HG03060 (cell line): ENCODE data around the gene OCEL1.

ENCODE experiments used
- ATAC-seq: cut with Tn5 transposase; IDR thresholded peaks from one replicate; pipeline ENCODE4 v1.9.1; 2021; ENCODE audit warnings: low read depth, moderate number of reproducible peaks; ENCODE audit not compliant: unreplicated experiment

Gene OCEL1

DNA sequence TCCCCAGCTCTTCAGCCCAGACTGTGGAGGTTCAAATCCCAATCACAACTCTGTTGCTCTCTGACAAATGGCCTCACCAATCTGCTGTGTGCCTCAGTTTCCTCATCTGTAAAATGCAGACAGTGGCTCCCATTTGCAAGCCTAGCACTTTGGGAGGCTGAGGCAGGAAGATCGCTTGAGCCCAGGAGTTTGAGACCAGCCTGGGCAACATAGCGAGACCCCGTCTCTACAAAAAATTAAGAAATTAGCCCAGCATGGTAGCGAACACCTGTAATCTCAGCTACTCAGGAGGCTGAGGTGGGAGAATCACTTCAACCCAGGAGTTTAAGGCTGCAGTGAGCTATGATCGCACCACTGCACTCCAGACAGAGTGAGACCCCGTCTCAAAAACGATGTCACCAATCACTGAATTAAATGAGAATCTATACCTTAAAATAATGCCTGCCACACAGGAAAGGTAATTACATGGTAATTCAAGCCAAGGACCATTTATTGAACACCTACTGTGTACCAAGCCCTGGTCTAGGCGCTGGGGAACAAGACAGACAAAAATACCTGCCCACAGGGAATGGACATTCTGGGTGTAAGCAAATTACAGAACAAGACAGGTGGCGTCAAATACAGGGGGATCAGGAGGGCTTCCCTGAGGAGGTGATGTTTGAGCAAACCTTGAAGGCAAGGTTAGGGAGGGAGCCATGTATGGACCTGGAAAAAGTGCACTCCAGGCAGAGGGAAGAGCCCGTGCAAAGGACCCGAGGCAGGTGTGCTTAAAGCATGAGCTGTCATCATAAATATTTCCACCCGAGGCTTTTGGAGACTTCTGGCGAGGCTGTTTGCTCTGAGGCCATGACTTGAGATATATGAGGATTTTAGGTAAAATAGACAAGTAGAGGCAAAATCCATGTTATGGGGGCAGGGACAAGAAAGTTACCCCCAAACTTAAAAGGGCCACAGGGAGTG is 12.0 kb downstream of the OCEL1 start:
- ATAC-seq, result no peak

DNA sequence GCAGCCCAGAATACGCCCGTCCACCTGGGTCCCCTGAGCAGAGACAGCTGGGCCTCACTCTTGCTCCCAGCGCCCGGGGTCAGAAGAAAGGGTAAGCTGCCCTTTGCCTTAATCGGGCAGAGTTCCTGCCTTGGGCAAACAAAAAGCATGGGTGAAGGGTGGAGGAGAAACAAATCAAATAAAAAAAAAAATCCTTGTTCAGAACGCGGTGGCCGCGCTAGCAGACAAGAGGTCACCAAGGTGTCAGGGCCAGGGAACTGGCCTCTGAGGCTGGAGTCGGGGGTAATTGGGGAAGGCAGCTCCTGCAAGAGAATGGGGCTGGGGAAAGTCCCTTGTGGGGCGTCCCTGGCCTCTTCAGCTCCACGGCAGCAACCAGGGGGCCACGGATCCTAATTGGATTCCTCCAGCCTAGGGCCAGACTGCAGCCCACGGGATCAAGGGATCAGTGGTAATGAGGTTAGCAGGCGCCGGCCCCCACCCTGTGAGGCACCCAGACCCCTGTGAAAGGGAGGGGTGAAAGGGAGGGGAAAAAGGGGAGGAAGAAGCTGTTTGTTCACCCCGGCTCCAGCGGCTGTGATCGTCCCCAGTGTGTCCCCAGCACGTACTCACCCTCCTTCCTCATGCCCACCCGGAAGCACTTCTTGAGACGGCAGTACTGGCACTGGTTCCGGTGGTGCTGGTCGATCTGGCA is 14.2 kb downstream of the OCEL1 start:
- ATAC-seq, result no peak

DNA sequence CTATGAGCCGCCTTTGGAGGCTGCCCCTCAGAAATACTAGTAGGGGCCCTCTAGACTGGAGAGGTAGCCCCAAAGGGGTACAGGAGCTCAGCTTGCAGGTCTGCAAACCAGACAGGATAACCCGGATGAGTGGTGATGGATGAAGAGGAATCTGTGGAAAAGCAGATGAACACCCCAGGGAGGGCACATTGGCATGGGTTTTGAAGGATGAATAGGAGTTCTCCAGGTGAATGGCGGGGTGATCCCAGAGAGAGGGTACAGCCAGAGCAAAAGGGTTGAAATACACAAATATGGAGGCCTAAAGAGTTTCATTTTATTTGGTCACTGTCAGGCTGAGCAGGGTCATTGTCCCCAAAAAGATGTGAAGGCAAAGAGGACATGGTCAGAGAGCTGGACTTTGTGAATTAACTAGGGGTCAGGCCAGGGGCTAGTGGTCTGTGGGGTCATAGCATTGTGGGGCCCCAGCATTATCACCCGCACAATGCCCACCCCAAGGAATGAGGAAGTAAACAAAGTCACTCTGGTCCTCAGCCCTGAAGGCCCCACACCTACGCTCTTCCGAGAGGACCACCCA is 14.9 kb downstream of the OCEL1 start:
- ATAC-seq, result no peak

DNA sequence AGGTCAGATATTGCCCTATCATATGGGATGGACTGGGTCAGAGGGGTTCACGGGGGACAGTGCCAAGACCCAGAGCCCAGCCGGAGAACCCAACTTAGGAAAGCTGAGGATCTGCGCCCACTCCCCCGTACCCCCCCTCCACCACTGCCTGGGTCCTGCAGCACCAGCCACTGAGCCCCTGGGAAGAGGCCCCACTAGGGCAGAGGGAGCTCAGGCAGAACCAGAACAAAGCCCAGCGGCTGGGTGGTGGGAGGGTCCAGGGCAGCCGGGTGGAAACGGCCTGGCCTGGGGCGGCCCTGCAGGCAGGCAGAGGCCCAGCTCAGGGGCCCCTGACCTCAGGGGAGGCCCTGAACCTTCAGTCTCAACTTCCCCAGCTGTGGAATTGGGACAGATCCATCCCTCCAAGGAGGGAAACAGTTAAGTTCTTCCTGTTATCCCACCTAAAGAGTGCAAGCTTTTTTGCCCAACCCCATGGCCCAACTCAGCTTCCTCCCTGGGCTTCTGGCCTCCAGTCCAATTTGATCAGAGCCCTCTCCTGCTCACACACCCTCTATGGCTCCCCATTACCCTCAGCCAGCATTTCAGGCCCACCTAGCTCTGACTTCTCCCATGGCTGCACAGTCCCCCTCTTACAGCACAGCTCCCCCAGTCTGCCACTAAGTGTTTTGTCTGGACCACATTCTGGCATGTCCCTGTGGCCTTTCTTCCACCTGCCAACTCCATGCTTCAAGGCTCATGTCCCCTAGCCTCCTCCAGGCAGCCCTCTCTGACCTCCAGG is 16.6 kb downstream of the OCEL1 start:
- ATAC-seq, result no peak

DNA sequence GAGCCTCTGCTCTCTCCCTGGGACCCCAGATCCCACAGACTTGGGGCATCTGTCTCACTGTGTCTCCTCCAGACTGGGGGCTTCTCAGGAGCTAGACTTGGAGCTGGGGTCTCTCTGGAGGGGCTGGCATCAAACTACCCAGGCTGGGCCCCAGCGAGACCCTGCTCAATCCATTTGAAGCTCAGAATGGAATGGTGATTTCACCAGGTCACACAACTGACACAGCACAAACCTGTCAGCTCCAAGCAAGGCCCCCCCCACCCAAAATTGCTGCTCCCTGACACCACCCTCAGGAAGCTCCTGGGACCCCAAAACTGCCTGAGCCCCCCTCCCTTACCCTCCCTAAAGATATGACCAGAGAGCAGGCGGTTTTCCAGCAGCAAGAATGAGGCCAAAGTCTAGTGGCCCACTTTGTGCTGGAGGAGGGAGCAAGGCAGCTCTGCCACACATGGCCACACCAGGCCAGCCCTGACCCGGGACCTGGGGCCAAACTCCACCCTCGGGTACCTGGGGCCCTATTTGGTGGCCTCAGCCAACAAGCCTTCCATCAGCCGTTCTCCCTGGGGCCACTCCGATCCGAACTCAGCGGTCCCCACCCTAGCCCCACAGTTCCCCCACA is 17.3 kb downstream of the OCEL1 start:
- ATAC-seq, result no peak

DNA sequence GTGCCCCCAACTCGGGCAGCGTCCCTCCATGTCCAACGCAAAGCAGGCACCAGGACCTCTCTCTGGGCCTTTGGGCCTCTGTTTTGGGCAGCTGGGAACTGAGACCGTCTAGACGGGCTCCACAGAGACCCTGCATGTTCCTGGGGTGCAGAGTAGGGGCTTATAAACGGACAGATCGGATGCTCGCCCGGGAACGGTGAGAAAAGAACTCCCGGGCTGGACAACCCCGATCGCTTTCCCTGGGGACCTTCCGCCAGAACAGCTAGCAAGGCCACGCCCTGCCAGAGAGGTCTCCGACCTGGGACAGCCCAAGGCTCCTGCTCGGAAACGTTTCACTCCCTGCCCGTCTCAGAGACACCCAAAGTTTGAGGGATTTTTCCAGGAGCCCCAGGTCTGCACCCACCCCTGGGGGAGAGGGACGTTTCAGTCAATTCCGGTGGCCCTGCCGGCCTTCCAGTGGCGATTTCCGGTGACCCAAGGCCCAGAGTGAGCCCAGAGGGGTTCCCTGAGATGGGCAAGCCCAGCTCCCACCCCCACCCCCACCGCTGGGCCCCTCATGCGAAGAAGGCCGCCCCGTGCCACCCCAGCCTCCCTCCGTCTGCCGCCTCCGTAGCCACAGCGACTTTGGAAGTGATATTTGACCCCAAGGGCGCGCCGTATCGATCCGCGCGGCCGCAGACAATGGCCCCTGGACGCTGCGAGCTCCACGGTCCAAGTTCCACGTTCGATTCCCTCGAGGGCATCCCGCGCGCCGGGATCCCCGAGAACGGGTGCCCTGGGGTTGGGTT is 18.0 kb downstream of the OCEL1 start:
- ATAC-seq, result no peak

DNA sequence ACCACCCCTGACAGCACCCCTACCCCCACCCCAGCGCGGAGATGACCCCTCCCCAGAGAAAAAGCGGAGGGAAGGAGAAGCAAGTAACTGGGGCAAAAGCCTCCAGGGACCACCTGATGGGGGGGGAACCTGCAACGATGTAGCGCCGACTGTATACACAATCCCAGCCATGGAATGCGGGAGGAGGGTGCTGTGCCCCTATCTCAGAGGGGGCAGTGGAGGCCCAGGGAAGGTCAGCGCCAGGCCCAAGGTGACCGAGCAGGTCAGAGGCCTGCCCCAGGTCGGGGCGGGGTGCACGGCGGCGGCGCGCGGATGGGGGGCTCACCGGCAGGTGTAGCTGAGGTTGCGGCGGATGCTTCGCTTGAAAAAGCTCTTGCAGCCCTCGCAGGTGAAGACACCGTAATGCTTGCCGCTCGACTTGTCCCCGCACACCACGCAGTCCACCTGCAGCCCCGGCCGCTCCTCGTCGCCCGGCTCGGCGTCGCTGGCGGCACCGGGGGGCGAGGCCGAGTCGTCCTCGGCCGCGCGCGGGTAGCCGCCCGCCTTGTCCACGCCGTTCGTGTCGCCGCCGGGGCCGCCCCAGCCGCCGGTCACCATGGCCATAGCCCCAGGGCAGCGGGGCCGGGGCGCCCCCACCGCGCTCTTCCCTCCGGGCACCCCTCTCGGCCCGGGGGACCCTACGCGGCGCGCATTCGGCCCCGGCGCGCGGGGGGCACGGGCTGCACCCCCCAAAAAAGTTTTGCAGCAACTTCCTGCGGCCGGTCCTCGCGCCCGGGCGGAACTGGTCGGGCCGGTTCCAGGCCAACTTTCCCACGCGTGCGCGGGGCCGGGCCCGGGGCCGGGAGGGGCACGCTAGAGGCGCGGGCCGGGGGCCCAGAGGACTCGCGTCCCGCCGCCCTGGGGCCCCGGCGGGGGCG is 18.9 kb downstream of the OCEL1 start:
- ATAC-seq, result no peak

DNA sequence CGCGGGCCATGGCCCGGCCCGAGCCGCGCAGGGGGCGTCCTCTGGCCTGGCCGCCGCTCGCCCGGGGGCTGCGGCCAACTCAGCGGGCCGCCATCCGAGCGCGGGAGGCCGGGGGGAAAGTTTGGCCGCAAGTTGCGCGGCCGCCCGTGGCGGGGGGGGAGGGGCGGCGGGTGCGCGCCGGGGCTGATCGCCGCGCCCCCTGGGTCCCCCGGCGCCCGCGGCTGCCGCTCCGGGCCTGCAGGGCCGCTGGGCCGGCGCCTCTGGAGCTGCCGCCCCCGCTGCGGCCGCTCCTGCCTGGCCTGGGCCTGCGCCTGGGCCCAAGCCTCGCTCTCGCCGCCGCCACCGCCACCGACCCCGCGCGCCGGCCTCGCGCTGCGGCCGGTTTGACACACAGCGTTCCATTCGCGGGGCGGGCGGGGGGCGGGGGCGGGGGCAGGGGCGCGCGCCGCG is 19.5 kb downstream of the OCEL1 start, which contains the start of gene NR2F6:
NR2F6 (minus strand) TSS at position 385 of the 450 bp plus-strand sequence. CDS start 699 bp downstream, outside the sequence.
- ATAC-seq, result no peak

DNA sequence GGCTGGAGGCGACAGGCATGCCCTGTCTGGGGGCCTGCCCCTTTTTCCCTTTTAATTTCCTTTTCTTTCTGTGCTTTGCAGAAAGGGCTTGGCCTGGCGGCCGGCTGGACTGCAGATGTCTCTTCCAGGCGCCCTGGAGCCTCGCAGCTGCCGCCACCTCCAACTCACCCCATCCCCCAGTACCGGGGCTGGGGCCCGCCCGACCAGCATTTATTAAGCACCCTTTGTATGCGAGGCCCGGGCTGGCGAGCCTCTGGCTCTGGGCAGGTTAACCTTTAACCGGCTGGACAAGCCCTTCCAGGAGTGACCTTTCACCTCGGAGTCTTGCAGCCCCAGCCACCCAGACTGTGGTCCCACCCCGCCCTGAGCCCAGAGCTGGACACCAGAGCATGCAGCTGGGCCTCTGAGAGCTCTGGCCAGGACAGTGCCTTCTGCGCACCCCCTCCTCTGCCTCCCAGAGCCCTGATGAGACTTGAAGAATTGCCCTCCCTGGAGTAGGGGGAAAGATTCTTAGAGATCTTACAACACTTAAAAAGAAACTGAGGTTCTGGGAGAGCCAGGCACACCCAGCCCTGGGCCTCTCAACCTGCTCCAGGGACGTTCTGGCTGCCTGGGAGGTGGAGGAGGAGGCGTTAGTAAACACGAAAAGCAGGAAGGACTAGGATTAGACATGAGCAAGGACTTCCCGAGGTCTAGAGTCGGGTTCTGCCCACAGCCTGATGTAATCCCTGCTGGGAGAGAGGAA is 20.8 kb downstream of the OCEL1 start:
- no peak for ATAC-seq

DNA sequence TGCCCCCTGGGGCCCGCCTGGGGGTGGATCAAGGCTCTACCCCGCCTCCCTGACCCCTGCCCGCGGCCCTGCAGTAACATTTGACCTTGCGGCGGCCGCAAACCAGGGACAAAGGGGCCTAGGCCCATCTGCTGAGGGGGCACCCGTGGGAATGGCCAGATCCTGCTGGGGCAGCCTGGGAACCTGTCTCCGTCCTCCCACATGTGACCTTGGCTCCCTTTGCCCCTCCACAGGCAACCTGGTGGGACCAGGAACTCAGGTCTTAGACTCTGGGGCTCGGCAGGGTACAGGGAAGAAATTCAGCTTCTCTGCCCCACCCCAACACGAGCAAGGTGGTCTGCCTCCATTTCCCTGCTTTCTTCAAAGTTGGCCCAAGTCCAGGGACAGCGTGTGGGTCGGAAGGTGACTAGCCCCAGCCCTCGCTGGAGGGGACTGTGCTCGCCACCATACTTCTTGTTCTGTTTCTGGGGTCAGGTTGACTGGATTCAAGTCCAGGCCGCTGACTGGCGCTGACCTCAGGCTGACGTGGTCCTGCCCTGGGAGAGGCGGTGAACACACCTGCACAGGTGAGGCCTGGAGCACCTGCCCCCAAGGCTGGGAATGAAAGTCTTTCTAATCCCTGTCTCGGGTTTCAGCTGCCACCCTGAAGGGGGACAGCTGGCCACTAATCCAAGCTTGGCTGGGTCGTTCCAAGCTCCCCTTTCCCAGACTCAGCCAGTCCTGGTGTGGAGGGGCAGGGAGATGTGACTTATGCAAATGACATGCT is 22.2 kb downstream of the OCEL1 start:
- ATAC-seq, result no peak

DNA sequence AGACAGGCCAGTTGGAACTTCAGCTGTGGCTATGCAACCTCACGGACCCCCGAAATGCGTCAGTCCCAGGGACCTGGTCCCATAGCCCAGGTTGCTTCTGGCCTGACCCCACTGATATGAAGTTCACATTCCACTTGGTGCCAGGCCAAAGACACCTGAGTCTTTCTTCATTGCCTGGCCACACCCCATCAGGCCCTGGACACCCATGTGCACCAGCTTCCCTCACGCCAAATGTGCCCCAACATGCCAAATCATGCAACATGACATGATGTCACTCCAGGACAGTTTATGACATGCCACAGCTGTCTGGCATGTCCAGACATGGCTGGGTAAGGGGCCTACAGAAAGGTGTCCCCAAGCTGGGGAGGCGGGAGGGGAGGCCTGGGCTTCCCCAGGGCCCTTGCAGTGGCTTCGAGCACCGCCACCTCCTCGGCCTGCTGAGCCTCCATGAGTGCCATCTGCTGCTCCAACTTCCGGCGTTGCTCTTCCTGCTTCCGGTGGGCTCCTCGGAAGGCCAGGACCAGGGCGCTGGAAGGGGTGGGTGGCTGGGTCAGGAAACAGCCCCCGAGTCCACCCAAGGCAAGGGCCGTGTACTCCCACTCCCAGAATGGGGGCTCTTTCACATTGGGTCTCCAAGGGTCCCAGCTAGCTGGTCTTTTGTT is 24.0 kb downstream of the OCEL1 start:
- ATAC-seq, result no peak

DNA sequence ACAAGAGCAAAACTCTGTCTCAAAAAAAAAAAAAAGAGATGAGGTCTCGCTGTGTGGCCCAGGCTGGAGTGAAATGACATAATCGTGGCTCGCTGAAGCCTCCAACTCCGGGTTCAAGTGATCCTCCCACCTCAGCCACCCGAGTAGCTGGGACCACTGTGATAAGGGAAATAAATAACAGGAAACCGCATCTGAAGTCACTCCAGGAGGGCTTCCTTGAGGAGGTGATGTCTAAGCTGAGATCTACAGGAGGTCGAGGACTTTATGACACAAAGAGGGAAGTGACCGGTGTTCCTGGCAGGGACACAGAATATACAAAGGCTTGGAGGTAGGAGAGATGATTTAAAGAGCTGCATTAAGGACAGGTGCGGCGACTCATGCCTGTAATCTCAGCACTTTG is 28.6 kb downstream of the OCEL1 start:
- no peak for ATAC-seq

DNA sequence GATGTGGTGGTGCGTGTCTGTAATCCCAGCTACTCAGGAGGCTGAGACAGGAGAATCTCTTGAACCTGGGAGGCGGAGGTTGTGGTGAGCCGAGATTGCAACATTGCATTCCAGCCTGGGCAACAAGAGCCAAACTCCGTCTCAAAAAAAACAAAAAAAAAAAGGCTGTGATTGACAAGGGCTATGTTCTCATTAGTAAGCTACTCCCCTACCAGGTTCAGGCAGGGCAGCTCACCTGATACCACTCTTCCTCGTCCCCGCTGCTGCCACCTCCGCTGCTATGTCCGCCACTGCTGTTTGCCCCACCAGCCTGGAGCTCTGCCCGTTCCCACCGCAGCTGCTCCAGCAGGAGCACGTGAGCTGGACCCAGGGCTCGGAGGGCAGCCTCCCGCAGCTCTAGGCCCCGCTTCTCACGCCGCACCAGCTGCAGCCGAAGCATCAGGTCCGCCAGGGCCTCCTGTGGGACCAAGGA is 29.2 kb downstream of the OCEL1 start:
- no peak for ATAC-seq

DNA sequence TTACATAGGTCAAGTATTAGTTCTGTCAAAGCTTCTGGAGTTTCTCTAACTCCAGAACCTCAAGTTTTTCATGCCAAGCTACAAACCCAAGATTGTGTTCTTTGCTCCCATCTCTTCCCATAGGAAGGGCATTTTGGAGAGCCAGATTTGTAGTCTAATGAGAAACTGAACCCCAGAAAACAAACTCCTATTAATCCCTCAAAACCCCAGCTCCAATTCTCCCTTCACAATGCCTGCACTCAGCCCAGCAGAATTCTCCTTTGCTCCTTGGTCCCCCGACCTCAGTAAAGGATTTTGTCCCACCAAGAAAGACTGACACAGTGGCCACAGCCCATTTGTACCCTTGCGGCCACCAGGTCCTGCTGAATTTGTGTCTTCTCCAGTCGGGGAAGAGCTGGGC is 30.1 kb downstream of the OCEL1 start:
- ATAC-seq, result no peak

DNA sequence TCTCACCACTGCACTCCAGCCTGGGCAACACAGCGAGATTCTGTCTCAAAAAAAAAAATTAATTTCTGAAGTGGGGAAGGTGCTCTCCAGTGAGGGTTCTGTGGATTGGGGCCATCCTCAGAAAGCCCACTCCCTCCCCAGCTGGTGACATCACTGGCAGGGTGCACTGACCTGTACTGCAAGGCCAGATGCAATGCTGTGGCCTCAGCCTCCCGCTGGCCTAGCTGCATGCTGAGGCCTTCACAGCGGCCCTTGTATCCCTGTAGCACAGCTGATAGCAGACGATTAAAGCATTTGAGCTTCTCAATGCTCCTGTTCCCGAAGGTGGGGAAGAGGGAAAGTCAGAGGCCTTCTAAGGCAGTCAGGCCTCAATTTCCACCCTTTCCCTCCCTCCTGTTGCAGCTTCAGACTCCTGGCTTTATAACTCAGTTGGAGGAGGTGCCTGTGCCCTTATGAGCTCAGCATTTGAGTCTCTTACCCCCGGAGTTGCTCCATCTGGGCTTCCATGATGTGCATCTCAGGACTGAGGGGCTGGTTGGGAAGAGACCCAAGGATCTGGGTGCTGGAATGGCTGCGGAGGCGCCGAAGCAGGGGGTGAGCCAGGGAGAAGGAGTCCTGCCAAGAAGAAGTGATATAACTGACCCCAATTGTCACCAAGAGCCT is 33.2 kb downstream of the OCEL1 start:
- no peak for ATAC-seq

DNA sequence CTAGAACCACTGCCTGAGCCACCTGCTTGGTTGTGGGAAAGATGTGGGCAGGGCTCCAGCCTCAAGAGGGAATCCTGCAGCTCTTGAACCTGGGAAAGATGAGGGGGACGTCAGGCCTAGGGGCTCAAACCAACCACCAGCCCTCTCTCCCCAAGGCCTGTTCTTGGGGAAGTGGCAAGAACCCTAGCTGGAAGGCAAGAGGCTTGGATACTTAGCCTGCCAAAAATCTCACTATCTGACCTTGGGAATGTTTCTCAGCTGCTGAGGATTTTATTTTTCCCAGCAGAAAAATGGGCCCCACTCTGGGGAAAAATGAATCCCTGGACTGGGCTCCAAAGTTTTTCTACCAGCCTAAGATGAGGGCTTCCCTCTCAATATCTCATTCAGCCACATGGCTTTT is 33.9 kb downstream of the OCEL1 start:
- no peak for ATAC-seq
